ENCODE results near the gene ECE1. TPM values are rescaled to one million over a fixed set of nuclear protein-coding genes. Genes with fewer than 3 reads are reported as not detected.
"Not testable (repeated sequence)": the region's sequence is repeated elsewhere in the genome, so short reads cannot be mapped to it uniquely, and the experiment has no call there.

ECE1 gene
- total RNA-seq, 2 donors from 2014 or later = 79.1 to 83.3 TPM

- no peak for ATAC-seq
- Histone ChIP-seq H3K36me3 (replicated peaks in 1 of 2; ENCODE audit: insufficient read depth in 1 of 2, low read depth in 2 of 2) (no peaks in the 10 kb centered on the region), H3K4me1 (no peaks in the 10 kb centered on the region), H3K27ac (no peak overlapping the region), H3K4me3 (no peak overlapping the region), H3K27me3 (no peaks in the 10 kb centered on the region), H3K9me3 (no peaks in the 10 kb centered on the region)
- TF ChIP-seq CTCF (IDR thresholded peaks at IDR 0.05) = no peak
- no peak for TF ChIP-seq POLR2A (IDR thresholded peaks at IDR 0.05)
- DNase-seq = no peak
- intact Hi-C loops (cut with DNase I) = no loop called here
- WGBS, 2 donors = 88 to 91% methylated on average over 6 of the region's 6 CpGs
Measured at GRCh38 chr1:21200767-21201166, 89.5 kb downstream of the ECE1 start.

- TF ChIP-seq POLR2A (IDR thresholded peaks at IDR 0.05) (no peak), CTCF (IDR thresholded peaks at IDR 0.05) (no peak)
- DNase-seq = no peak
- intact Hi-C loops (cut with DNase I) = loop anchor here (5.0 to 10.0 kb wide), 3 partner anchors 214 to 674 kb away; no protein-coding TSS in a partner anchor
- no peak overlapping the region for H3K4me3 ChIP-seq
- 60 to 63% methylated on average over 4 of the region's 4 CpGs for WGBS, 2 donors
- no peaks in the 10 kb centered on the region for H3K9me3 ChIP-seq
- no peak overlapping the region for H3K27ac ChIP-seq
- no peaks in the 10 kb centered on the region for H3K27me3 ChIP-seq
- H3K36me3 ChIP-seq (replicated peaks in 1 of 2; ENCODE audit: insufficient read depth in 1 of 2, low read depth in 2 of 2) = no peaks in the 10 kb centered on the region
- no peak for ATAC-seq
- no peaks in the 10 kb centered on the region for H3K4me1 ChIP-seq
Measured at GRCh38 chr1:21198929-21199328, 91.3 kb downstream of the ECE1 start.

- DNase-seq (no peak), ATAC-seq (no peak)
- no peaks in the 10 kb centered on the region for H3K4me1 ChIP-seq
- WGBS, 2 donors = 60 to 85% methylated on average over 1 to 4 of the region's 4 CpGs
- intact Hi-C loops (cut with DNase I) = loop anchor here (10.0 kb wide), 2 partner anchors 208 to 668 kb away; no protein-coding TSS in a partner anchor
- no peak overlapping the region for H3K27ac ChIP-seq
- no peak for TF ChIP-seq CTCF (IDR thresholded peaks at IDR 0.05)
- no peak for TF ChIP-seq POLR2A (IDR thresholded peaks at IDR 0.05)
- H3K9me3 ChIP-seq = no peaks in the 10 kb centered on the region
- H3K36me3 ChIP-seq (replicated peaks in 1 of 2; ENCODE audit: insufficient read depth in 1 of 2, low read depth in 2 of 2) = no peaks in the 10 kb centered on the region
- no peaks in the 10 kb centered on the region for H3K27me3 ChIP-seq
- no peak overlapping the region for H3K4me3 ChIP-seq
Measured at GRCh38 chr1:21192871-21193270, 97.4 kb downstream of the ECE1 start.

GRCh38 chr1:21192284-21192683 lies 98.0 kb downstream of the ECE1 start:
- DNase-seq (no peak), ATAC-seq (no peak)
- Histone ChIP-seq H3K27me3 (no peaks in the 10 kb centered on the region), H3K4me1 (no peaks in the 10 kb centered on the region), H3K36me3 (replicated peaks in 1 of 2; ENCODE audit: insufficient read depth in 1 of 2, low read depth in 2 of 2) (no peaks in the 10 kb centered on the region), H3K9me3 (no peaks in the 10 kb centered on the region), H3K27ac (no peak overlapping the region), H3K4me3 (no peak overlapping the region)
- intact Hi-C loops (cut with DNase I) = loop anchor here (10.0 kb wide), 2 partner anchors 207 to 667 kb away; no protein-coding TSS in a partner anchor
- whole genome bisulfite sequencing, 2 donors = 52 to 62% methylated on average over 3 to 5 of the region's 5 CpGs
- no peak for TF ChIP-seq POLR2A (IDR thresholded peaks at IDR 0.05)
- no peak for TF ChIP-seq CTCF (IDR thresholded peaks at IDR 0.05)

GRCh38 chr1:21190771-21191170 lies 99.5 kb downstream of the ECE1 start:
- not testable (repeated sequence) for H3K36me3 ChIP-seq (replicated peaks in 1 of 2; ENCODE audit: insufficient read depth in 1 of 2, low read depth in 2 of 2); H3K4me3 ChIP-seq; H3K9me3 ChIP-seq; DNase-seq; H3K27ac ChIP-seq; H3K4me1 ChIP-seq; H3K27me3 ChIP-seq; ATAC-seq
- intact Hi-C loops (cut with DNase I) = loop anchor here (10.0 kb wide), 2 partner anchors 206 to 666 kb away; no protein-coding TSS in a partner anchor
- 83 to 100% methylated on average over 2 of the region's 2 CpGs for WGBS, 2 donors
